Memory B cell (primary cell): ENCODE measurements around the gene ODAD4.
A peak's percentile ranks its signal among the peaks of the same experiment; 100 is the strongest.
"Not testable (repeated sequence)": the region's sequence is repeated elsewhere in the genome, so short reads cannot be mapped to it uniquely, and the experiment has no call there.

Source experiments
- ATAC-seq: fragments of 150-1000 bp; cut with Tn5 transposase; 2 replicates; pipeline ENCODE4 v1.10.0; 2021; ENCODE audit warnings: low read depth, mild to moderate bottlenecking, moderate library complexity
- DNase-seq, 2 donors: peaks; one replicate each; pipeline ENCODE4 v3.0.0; 2022; ENCODE audit warnings: low spot score in 2 of 2
- H3K27ac Mint-ChIP-seq: one replicate; pipeline ENCODE4 v1.8.0; 2022; ENCODE audit warnings: mild to moderate bottlenecking, moderate library complexity, mixed read lengths
- H3K27me3 Mint-ChIP-seq: one replicate; pipeline ENCODE4 v1.8.0; 2022; ENCODE audit warnings: mixed read lengths
- H3K36me3 Mint-ChIP-seq: one replicate; pipeline ENCODE4 v1.8.0; 2022; ENCODE audit warnings: mild to moderate bottlenecking, mixed read lengths
- H3K4me1 Mint-ChIP-seq: one replicate; pipeline ENCODE4 v1.8.0; 2022; ENCODE audit warnings: mixed read lengths
- H3K4me3 Mint-ChIP-seq: one replicate; pipeline ENCODE4 v1.8.0; 2022; ENCODE audit warnings: mild to moderate bottlenecking, moderate library complexity, mixed read lengths
- H3K9me3 Mint-ChIP-seq: one replicate; pipeline ENCODE4 v1.8.0; 2022; ENCODE audit warnings: mixed read lengths

The ODAD4 gene

DNA sequence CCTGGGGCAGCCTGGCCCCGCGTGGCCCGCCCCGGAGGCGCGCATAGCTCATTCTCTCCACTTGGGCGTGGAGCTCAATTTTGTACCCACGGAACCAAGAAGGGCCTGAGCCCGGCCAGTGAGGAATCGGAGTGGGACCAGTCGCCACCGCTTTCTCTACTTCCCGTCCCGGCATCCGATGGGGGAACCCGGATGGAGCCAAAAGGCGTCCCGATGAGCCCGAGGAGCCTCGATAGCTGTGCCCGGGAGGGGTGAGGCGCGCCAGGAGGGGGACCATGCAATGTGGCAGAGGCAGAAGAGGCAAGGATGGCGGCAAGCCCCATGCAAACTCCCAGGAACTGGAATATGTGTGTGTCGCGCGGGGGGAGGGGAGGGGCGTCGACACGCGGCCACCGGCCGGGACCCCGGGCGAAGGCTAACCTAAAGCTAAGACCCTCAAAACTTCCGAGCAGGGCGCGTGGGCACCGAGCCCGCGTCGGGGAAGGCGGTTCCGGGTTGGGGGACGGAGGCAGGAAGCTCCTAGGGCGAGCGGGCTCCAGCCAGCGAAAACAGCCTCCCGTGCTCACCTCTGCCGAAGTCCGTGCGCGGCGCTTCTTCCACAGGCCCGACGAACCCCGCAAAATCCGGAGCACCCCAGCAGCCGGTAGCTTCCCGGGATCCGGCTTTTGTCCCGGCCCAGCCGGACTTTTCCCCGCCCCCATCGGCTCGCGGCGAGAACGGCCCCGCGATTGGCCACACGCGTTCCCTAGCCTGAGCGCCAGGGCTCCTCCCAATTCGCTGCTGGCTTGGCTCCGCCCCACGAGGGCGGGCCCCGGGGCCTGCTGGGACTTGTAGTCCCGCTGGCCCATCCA, 11.9 kb upstream of the ODAD4 start, which contains the start of gene ACLY:
Gene ACLY, minus strand, starts transcription at position 638 of the 851 bp plus-strand sequence. CDS start 5,078 bp downstream, outside the sequence.
- Mint-ChIP-seq H3K9me3 (no peaks in the 10 kb centered on the region), H3K36me3 (no peaks in the 10 kb centered on the region), H3K4me3 (peak within 1 kb of the TSS; percentile 98), H3K27me3 (no peaks in the 10 kb centered on the region), H3K4me1 (peaks cover 24% of the 10 kb centered on the region), H3K27ac (peak within 1 kb of the TSS; percentile 91)
- DNase-seq (peak; percentile 91 to 93), ATAC-seq (peak; percentile 99)

- Mint-ChIP-seq H3K36me3 (no peaks in the 10 kb centered on the region), H3K27me3 (no peaks in the 10 kb centered on the region), H3K4me1 (peaks cover 22% of the 10 kb centered on the region), H3K9me3 (no peaks in the 10 kb centered on the region), H3K4me3 (peak overlapping the region; percentile 98), H3K27ac (peak overlapping the region; percentile 91)
- DNase-seq = no peak
- ATAC-seq = no peak
Measured at GRCh38 chr17:41919165-41919817, 11.1 kb upstream of the ODAD4 start.

GRCh38 chr17:41919840-41920579, 10.4 kb upstream of the ODAD4 start:
- Mint-ChIP-seq H3K9me3 (no peaks in the 10 kb centered on the region), H3K27ac (no peak overlapping the region)
- DNase-seq = no peak

GRCh38 chr17:41920580-41920955, 9.8 kb upstream of the ODAD4 start:
- no peak overlapping the region for H3K4me3 Mint-ChIP-seq
- ATAC-seq = no peak
- H3K27ac Mint-ChIP-seq = no peak overlapping the region
- H3K36me3 Mint-ChIP-seq = no peaks in the 10 kb centered on the region
- DNase-seq = no peak
- peaks cover 15% of the 10 kb centered on the region for H3K4me1 Mint-ChIP-seq
- no peaks in the 10 kb centered on the region for H3K9me3 Mint-ChIP-seq
- H3K27me3 Mint-ChIP-seq = no peaks in the 10 kb centered on the region

More at GRCh38 chr17:41919840-41920579, 10.4 kb upstream of the ODAD4 start:
- H3K36me3 Mint-ChIP-seq = no peaks in the 10 kb centered on the region
- H3K27me3 Mint-ChIP-seq = no peaks in the 10 kb centered on the region
- ATAC-seq = no peak
- peak overlapping the region; percentile 69 for H3K4me3 Mint-ChIP-seq
- peaks cover 16% of the 10 kb centered on the region for H3K4me1 Mint-ChIP-seq

GRCh38 chr17:41925991-41926590, 4.3 kb upstream of the ODAD4 start:
- H3K27ac Mint-ChIP-seq = no peak overlapping the region
- DNase-seq (no peak), ATAC-seq (no peak)
- H3K9me3 Mint-ChIP-seq = no peaks in the 10 kb centered on the region
- no peaks in the 10 kb centered on the region for H3K27me3 Mint-ChIP-seq
- H3K4me1 Mint-ChIP-seq = peaks cover 13% of the 10 kb centered on the region
- no peaks in the 10 kb centered on the region for H3K36me3 Mint-ChIP-seq
- H3K4me3 Mint-ChIP-seq = no peak overlapping the region

- Mint-ChIP-seq H3K27ac (no peak overlapping the region), H3K4me3 (no peak overlapping the region), H3K36me3 (no peaks in the 10 kb centered on the region), H3K4me1 (peaks cover 18% of the 10 kb centered on the region), H3K9me3 (no peaks in the 10 kb centered on the region), H3K27me3 (no peaks in the 10 kb centered on the region)
- DNase-seq = no peak
- ATAC-seq = no peak
Measured at GRCh38 chr17:41928693-41929251, 1.6 kb upstream of the ODAD4 start.

DNA sequence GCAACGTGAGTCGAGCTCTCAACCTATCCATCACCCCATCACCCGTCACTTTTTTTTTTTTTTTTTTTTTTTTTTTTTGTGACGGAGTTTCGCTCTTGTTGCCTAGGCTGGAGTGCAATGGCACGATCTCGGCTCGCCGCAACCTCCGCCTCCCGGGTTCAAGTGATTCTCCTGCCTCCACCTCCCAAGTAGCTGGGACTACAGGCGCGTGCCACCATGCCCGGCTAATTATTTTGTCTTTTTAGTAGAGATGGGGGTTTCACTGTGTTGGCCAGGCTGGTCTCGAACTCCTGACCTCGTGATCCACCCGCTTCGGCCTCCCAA, 378 bp downstream of the ODAD4 start:
- Mint-ChIP-seq H3K4me1 (peaks cover 16% of the 10 kb centered on the region), H3K4me3 (peak overlapping the region; percentile 97), H3K27ac (peak overlapping the region; percentile 93)
- not testable (repeated sequence) for H3K36me3 Mint-ChIP-seq, H3K27me3 Mint-ChIP-seq, H3K9me3 Mint-ChIP-seq, DNase-seq
- peak; percentile 56 for ATAC-seq

- not testable (repeated sequence) for H3K27me3 Mint-ChIP-seq, DNase-seq, H3K9me3 Mint-ChIP-seq, H3K4me3 Mint-ChIP-seq, H3K27ac Mint-ChIP-seq, H3K36me3 Mint-ChIP-seq, ATAC-seq
- H3K4me1 Mint-ChIP-seq = peaks cover 16% of the 10 kb centered on the region
Measured at GRCh38 chr17:41931715-41932114, 1.3 kb downstream of the ODAD4 start.

- Mint-ChIP-seq H3K9me3 (no peaks in the 10 kb centered on the region), H3K36me3 (no peaks in the 10 kb centered on the region)
Measured at GRCh38 chr17:41932816-41933389, 2.5 kb downstream of the ODAD4 start.

GRCh38 chr17:41935641-41936040, 5.2 kb downstream of the ODAD4 start:
- H3K9me3 Mint-ChIP-seq = no peaks in the 10 kb centered on the region
- ATAC-seq (no peak), DNase-seq (no peak)
- H3K4me3 Mint-ChIP-seq = no peak overlapping the region
- no peaks in the 10 kb centered on the region for H3K36me3 Mint-ChIP-seq
- no peak overlapping the region for H3K27ac Mint-ChIP-seq
- H3K4me1 Mint-ChIP-seq = peaks cover 6% of the 10 kb centered on the region
- no peaks in the 10 kb centered on the region for H3K27me3 Mint-ChIP-seq

More at GRCh38 chr17:41932816-41933389, 2.5 kb downstream of the ODAD4 start:
- H3K27me3 Mint-ChIP-seq = no peaks in the 10 kb centered on the region
- H3K4me3 Mint-ChIP-seq = no peak overlapping the region
- ATAC-seq = no peak
- peaks cover 16% of the 10 kb centered on the region for H3K4me1 Mint-ChIP-seq
- no peak for DNase-seq
- H3K27ac Mint-ChIP-seq = peak overlapping the region; percentile 79

DNA sequence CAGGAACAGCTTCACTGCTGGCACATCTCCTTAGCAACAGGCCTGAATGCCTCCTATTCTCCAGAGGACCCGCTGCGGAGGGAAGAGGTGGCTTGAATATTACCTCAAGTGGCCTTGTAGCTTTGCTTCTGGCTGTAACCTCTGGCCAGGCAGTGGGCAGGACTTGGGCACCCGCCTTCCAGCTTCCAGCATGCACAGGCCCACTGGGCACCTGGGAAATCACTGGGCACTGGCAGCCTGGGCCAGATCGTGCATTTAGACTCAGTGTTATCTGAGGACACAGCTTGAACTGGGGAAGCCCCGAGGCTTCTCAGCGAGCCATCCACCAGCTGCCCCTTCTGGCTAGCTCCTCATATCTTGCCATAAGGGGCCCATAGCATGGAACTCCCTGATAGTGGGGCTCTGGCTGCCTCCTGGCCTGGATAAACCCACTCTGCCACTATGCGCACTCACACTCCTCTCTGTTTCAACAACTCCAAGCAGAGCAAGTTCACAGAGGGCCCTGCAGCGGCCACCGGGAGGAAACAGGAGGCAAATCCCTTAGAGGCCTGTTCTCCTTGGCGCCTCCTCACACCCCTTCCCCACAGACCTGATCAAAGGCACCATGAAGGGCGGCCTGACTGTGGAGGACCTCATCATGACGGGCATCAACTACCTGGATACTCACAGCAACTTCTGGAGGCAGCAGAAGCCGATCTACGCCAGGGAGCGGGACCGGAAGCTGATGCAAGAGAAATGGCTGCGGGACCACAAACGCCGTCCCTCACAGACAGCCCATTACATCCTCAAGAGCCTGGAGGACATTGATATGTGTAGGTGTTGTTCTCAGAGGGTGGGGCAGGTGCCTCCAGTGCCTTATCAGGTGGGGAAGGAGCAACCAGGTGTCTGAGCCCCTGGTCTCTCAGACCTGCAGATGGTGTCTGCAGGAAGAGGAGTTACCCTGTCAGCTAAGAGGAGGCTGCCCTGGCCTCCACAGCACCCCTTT, 7.8 kb downstream of the ODAD4 start:
- Mint-ChIP-seq H3K36me3 (no peaks in the 10 kb centered on the region), H3K4me1 (no peaks in the 10 kb centered on the region), H3K27ac (no peak overlapping the region), H3K9me3 (no peaks in the 10 kb centered on the region), H3K4me3 (no peak overlapping the region), H3K27me3 (no peaks in the 10 kb centered on the region)
- DNase-seq = no peak
- no peak for ATAC-seq

GRCh38 chr17:41939044-41939692, 8.8 kb downstream of the ODAD4 start:
- no peaks in the 10 kb centered on the region for H3K27me3 Mint-ChIP-seq
- H3K4me1 Mint-ChIP-seq = no peaks in the 10 kb centered on the region
- DNase-seq (no peak), ATAC-seq (no peak)
- H3K4me3 Mint-ChIP-seq = no peak overlapping the region
- no peaks in the 10 kb centered on the region for H3K9me3 Mint-ChIP-seq
- no peak overlapping the region for H3K27ac Mint-ChIP-seq
- no peaks in the 10 kb centered on the region for H3K36me3 Mint-ChIP-seq
